HG03280 (cell line): ENCODE measurements around the gene SLC35B3.
"Not testable (repeated sequence)": the region's sequence is repeated elsewhere in the genome, so short reads cannot be mapped to it uniquely, and the experiment has no call there.

Experiments
- ATAC-seq: cut with Tn5 transposase; IDR thresholded peaks from one replicate; pipeline ENCODE4 v1.9.1; 2021; ENCODE audit warnings: mild to moderate bottlenecking, moderate library complexity; ENCODE audit not compliant: unreplicated experiment

SLC35B3 gene

DNA sequence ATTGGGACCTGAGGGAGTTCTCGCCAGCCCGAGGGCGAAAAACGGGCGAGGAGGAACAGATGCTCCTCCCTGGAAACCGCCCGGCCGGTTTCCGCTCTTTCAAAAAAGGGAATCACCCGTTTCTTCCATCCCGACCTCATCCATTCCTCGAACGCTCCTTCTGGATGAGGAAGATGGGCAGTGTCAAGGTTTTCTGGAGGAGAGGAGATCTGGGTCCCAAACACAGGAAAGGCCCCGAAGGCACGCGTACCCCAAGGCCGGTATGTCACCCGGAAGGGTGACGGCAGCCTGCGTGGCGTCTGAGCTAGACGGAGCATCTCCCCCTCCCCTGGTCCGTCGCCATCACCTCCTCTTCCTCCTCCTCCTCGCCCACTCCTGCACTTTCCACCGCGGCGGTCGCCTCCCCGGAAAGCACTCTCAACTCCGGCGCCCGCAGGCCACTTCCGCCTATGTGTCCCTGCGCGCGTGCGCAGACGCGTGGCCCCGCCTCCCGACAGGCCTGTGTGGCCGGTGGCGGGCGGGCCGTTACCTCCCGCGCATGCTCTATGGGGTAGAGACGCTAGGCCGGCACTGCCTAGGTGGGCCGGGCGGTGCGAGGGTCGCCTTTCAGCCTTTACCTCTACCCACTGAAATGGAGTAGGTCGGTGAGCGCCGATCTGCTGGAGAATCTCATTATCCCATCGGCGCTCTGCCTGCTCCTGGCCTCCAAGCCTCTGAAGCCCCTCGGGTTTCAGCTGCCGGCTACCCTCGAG, at the start of gene SLC35B3:
Gene SLC35B3 (minus strand): TSS at position 453 of the 752 bp plus-strand sequence.
- peak; percentile 98 for ATAC-seq

DNA sequence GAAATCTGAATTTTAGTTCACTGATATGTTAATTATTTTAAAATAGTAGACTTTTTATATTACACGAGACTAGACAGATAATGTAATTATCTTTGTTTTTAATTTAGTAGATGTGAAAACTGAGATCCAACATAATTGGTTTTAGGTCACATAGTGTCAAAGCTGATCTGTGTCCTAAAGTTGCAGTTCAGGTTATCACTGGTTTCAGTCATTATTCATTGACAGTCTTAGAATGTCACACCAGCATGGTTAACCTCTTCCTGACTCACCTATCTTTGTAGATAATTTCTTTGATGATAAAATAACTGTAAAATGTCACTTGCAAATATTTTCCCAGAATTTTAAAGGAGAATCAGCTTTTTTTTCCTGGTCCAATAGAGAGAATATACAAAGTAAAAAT, 48.3 kb upstream of the SLC35B3 start:
- ATAC-seq, result no peak

DNA sequence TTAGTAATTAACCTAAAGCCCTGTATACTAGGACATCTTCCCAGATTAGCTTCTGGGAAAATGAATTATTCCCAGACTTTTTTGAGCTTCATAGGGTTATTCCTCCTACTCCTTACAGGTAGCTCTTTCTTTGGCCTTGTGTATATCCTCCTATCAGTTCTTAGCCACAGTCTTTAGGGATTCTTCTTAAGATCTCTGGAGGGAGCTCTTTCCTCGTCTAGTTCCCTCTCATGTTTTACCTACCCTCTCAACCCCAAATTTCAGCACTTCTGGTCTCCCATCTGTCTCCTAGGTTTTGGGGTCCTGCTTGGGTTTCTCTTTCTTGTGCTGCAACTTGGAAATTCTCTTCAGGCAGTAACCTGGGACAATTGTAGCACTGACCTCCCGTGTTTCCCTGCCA, 46.4 kb upstream of the SLC35B3 start:
- no peak for ATAC-seq

DNA sequence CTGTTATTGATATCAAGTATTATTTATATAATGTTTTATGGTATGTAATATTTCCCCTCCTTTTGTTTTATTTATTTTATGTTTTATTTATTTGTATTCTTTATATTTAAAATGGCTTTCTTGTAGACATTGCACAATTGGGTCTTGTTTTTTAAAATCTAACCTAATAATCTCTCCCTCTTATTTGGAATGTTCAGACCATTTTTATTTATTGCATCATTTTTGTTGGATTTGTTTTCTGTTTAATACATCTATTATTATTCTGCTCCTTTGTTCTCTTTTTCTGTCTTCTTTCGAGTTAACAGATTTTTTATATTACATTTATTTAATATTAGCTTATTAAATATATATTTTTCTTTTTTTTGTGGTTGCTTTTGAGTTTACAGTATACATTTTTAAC, 43.1 kb upstream of the SLC35B3 start:
- no peak for ATAC-seq

DNA sequence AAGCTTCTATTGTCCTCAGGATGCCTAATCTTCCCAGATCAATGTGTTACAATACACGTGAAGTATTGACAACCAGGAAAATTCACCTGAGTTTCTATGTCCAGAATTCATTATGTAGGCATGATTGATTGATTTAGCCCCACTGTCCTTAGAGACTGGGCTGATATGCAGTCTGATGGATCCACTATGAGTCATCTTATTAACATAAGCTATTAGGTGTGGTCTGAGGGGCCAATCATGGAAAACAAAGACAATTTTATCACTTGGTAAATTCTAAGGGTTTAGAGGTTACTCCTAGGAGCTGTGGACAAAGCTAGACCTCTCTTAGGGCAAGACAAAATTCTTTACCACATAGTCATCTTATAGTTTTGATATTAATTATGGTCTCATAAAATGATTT, 41.3 kb upstream of the SLC35B3 start:
- no peak for ATAC-seq

DNA sequence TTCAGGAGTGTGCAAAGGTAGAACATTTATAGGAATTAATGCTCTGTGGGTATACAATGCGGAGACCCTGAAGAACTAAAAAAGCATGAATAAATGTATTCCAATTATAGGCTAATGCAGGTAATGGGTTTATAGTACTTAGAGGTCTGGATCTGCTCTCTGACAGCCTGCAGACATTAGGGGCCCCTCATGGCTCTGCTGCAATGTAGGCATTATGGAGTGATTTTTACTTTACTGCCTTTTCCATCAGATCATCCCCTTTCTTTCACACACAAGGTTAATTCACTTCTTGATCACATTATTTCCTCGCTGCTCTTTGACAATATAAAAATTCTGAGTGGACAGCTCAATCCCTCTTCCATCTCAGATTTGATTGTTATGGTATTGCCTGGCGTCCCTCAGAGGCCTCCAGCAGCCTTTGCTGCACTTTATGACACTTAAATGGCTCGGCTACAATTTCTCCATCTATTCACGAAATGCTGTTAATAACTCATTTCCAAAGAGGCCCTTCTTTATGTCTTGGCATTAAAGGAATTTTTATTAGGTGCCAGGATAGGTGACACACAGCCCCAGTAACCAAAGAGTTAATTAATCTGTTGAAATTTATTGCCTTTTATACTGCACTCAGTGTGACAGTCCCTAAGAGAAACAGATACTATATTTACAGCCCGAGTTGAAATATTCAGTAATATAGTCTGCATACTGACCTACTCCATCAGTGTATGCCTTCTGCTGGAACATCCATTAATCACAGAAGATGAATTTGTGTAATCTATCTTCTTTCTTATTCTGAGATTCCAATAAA, 33.4 kb upstream of the SLC35B3 start:
- ATAC-seq, result no peak

DNA sequence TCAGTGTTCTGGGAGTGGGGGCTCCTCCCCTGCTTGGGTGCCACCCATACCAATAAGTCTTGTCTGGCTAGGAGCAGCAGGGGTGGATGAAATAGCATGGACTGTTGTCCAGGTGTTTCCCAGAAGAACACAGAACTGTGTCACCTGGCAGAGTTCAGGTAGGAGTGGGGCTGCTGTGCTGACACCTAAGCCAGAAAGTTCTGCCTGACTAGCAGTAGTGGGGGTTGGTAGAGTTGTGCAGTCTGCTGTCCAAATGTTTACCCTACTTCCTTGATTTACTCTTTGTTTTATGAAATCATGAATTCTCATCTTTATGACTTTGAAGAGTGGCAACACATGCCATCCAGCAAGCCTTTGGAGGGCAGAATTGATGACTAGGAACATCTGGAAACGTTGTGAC, 27.3 kb upstream of the SLC35B3 start:
- ATAC-seq, result no peak

DNA sequence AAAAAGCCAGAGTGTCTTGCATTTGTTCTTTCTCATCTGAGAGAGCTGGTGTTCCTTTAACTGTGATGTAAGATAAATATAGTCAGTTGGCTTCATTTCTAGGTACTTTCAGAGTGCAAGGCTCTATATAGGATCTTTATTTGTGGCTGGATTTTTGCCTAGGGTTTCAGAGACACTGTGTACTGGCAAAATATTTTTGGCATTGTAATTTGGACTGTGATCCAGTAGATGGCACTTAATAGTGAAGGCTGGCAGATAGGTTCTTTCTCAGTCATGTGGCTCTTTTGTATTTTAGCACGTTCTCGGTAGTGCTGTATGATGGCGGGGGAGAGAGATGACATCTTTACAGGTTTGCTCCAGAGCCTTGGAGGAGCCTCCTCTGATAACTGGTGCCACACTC, 26.8 kb upstream of the SLC35B3 start:
- ATAC-seq, result no peak

DNA sequence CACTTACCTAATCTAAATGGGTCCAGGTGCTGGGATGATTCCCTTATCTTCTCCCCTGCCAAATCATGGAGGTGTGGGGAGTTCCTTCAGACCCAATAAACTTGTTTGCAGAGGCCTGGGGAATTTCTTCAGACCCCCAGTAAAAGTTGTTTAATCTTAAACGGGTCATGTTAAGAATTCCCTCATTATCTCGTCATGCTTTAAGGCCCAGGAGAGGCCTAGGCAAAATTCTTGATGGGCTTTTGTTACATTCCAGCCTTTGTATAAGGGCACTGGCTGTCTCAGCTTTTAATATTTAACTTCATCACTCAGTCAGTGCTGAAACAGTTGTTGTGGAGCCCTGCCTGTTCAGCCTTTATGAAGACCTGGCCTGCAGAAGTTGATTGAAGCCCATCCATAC, 11.0 kb upstream of the SLC35B3 start:
- ATAC-seq, result no peak

DNA sequence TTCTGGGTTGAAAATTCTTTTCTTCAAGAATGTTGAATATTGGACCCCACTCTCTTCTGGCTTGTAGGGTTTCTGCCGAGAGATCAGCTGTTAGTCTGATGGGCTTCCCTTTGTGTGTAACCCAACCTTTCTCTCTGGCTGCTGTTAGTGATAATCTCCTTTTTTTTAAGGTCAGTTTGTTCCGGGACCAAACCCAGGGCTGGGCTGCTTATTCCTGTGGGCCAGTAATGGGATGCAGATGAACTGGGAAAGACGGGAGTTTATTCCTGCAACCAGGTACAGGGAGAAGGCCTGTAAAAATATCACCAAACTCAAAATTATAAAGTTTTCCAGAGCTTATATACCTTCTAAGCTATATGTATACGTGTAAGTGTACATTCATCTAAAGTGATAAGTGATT, 10.6 kb upstream of the SLC35B3 start:
- ATAC-seq, result not testable (repeated sequence)

DNA sequence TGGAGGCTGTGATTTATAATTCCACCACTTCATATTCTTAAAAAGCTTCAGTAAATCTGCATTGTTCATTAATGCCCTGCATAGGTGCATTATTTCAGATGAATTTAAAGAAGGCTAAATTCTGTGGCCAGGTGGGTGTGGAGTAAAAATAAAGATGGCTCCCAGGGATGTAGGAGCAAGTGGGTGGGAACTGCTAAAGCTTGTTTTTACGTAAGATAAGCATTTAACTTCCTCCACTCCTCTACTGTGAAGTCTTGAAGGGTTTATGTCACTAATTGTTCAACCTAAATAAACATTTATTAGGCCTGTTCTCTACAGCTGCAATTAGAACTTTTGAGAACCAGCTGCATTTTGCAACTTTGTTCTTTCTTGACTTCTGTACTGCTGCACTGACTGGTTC, 6.8 kb upstream of the SLC35B3 start:
- no peak for ATAC-seq

DNA sequence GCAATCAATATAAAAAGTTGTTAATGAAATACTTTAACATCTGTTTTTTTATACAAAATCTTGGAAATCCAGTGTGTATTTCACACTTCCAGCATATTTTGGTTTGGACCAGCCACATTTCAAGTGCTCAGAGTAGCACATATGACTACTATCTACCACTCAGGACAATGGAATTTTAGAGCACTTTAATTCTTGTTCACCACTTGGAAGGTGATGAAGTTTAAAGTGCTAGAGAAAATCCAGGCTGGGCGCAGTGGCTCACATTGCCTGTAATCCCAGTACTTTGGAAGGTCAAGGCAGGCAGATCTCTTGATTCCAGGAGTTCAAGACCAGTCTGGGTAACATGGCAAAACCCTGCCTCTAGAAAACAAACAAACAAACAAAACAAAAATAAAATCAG, 6.1 kb upstream of the SLC35B3 start:
- no peak for ATAC-seq

DNA sequence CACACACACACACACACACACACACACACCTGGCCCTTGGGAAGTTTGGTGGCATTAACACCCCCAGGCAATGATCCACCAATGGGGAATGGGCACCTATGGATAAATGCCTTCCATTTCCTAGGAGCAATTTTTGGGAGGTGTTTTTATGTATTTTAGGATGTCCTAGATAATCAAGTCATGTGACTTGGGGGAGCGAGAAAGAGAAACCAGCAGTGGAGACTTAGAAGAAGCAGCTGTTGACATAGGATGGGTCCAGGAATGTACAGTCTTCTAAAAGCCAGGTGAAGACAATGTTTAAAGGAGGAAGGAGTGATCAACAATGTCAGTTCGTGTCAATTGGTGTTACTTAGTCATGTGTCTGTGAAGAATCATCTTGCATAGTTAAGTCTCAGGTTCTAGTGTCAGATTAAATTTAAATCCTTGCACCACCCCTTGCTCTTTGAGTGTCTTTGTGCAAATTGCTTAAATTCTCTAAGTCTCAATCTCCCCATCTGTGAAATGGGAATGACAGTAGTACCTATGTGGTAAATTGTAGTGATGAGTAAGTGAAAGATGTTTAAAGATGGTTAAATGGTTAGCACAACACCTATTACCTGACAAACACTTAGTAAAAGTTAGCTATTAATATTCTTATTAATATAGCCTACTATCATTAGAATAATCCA, 4.4 kb upstream of the SLC35B3 start:
- ATAC-seq, result no peak

DNA sequence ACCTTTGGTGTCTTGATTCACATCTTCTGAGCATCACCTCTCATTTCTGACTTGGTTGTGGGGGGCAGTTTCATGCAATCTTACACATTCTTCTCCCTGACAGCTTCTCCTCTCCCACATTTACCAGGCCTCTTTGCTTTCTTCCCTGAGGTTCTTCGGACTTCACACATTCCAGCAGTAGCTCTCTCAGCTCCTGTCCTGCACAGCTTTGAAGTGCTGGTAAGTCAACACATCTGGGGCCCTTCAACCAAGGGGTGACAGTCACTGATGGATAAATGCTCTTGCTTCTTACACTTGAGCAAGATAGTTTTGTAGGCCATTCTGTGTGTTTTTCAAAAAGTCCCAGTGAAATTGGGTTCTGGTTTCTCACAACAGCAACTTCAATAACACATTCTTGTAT, 2.5 kb upstream of the SLC35B3 start:
- ATAC-seq, result no peak

DNA sequence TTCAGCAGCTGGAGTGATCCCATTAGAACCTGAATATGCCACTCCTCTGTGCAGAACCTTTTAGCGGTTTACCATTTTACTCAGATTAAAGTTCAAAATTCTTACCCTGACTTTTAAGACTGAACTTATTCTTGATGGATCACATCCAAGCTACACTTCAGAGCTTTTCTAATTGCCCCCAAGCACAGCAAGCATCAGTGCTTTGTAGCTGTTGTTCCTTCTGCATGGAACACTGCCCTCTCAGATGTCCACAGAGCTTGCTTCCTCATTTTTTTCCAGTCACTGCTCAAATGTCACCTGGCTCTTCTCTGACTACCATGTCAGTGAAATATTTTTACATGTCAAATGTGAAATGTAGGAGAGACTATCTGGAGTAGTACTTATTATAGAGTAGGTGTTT, 1.6 kb upstream of the SLC35B3 start:
- ATAC-seq, result no peak

DNA sequence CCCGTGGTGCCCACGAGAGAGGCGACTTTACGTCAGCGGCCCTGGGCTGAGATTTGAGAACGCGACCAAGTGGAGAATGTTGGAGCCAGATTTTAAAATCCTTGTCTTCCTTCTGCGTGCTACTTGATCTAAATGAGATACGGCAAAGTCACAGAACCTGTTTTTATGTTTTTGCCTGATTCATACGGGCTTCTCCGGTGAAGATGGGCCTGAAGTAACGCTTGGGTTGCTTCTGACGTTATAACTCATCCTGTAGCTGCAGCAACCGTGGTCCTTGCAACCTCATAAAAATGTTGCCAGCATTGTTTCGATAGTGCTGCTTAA, 462 bp upstream of the SLC35B3 start:
- ATAC-seq, result no peak

DNA sequence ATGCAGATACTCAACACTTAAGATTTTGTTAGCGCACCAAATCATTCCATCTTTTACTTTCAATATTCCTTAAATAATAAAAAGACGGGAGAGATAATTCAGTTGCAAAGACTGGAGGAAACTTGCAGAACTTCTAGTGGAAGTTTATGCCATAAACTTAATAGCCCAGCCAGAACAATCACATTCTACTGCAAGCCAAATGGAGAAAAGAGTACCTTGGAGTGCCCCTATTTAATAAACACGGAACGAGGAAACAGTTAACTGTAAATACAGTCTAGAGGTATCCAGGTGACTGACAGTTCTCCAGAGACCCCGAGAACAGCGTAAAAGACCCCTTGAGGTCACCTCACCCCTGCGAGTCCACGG, 635 bp downstream of the SLC35B3 start:
- peak; percentile 26 for ATAC-seq

DNA sequence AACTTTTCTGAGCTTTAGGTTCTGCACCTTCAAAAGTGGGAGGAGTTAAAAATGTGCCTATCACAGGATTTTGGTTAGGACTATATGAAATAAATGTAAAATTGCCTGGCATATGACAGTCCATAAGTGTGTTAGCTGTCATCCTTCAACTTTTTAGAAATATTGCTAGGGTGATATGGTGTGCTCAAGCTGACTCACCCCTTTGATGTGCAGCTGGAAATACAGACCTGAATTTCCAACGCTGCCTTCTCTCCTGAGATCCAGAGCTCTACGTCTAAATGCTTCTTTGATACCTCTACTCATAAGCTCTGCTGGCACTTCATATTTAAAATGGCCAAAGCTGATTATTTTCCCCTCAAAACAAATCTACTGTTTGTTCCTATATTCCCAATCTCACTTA, 2.7 kb downstream of the SLC35B3 start:
- ATAC-seq, result no peak

DNA sequence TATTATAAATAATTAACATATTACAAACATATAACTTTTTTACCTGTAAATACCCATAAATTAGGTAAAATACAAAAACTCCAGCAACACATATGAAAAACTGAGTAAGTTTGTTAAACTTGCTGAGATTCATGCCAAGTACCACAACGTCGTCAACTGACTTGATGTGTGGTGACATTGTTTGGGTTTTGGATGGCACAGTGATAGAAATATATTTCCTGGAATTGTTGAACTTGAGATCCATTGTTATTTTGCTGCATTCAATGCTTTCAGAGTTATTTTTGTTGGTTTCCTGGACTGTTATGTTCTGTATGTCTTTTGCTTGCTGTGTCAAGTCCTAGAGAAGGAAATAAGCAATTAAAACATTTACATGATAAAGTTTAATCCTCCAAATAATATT, 5.5 kb downstream of the SLC35B3 start:
- ATAC-seq, result no peak

DNA sequence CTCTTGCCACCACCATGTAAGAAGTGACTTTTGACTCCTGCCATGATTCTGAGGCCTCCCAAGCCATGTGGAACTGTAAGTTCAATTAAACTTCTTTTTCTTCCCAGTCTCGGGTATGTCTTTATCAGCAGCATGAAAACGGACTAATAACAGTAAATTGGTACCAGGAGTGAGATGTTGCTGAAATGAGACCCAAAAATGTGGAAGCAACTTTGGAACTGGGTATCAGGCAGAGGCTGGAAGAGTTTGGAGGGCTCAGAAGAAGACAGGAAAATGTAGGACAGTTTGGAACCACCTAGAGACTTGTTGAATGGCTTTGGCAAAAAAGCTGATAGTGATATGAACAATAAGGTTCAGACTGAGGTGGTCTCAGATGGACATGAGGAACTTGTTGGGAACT, 8.8 kb downstream of the SLC35B3 start:
- not testable (repeated sequence) for ATAC-seq

DNA sequence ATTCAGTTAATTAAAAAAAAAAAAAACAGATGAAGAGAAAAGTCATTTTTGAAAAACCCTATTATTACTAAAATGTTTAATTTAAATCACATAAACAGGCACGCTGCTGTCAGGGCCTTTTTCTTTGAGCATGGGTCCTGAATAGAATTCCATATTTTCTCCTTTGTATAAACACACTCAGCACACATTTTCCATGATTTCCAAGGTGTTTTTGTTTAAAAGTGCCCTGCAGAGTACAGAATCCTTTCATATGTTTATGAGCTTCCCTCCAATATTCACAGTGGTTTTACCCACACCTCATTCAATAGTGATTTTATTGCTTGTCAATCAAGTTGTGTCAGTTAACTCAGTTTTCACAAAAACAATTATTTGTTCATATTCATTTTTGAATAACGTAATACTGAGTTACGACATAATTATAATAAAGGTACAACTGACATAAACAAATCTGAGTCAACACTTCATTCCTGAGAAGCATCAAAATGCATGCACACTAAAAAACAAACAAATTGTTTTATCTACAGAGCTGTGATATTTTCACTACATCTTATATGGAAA, 15.2 kb downstream of the SLC35B3 start:
- no peak for ATAC-seq

DNA sequence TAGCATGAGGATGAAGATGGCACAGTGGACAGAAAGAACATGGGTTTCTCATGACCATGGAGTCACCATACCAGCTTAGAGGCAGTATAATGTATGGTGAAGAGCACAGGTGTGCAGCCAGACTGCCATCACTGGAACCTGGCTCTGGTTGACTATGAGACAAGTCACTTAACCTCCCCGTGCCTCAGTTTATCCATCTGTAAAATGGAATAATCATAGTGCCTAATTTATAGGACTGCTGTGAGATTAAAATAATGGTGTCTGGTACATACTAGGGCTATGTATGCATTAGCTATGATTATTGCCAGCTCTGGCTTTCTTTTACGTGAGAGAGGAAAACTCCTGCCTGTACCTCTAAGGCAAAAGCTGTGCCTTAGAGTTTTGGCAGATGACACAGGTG, 19.4 kb downstream of the SLC35B3 start:
- ATAC-seq, result no peak
